Endothelial cell of umbilical vein (primary cell): Measurements from ENCODE around the gene SUPT4H1. TPM values are rescaled to one million over a fixed set of nuclear protein-coding genes. Genes with fewer than 3 reads are reported as not detected.

Source experiments
- BruUV-seq: library from RNA; stranded (reverse); fragments of 400-500 nt; replicated peaks from 2 replicates; lab custom pipeline; 2021; lab: Mats Ljungman, UMichigan
- CTCF ChIA-PET: fragments of 300-600, 350-600 bp; sonication (Branson Sonifier 250); formaldehyde crosslinking; loops from one replicate; lab custom pipeline; 2021; ENCODE audit warnings: antibody characterized with exemption, inconsistent platforms; lab: Charles Lee
- POLR2A ChIA-PET: fragments of 300-600, 350-600 bp; sonication (Branson Sonifier 250); formaldehyde crosslinking; loops from one replicate; lab custom pipeline; 2021; ENCODE audit warnings: antibody characterized with exemption, inconsistent platforms; lab: Charles Lee
- DNase-seq: peaks from one replicate; pipeline ENCODE4 v3.0.0-alpha.2; 2011; ENCODE audit warnings: low read depth, low spot score
- FAIRE-seq: peaks from 2 replicates; lab custom pipeline; 2011; peaks lifted over from hg19 to GRCh38; lab: Jason Lieb, UNC
- H2AFZ ChIP-seq: 2 replicates; pipeline ENCODE4 v1.6.0; 2012; ENCODE audit warnings: low read depth, low read length, control low read depth, inconsistent platforms
- H3K27ac ChIP-seq: 2 replicates; pipeline ENCODE4 v1.5.1; 2011; ENCODE audit warnings: low read depth, mild to moderate bottlenecking, control low read depth, low read length, moderate library complexity; ENCODE audit not compliant: insufficient read depth
- H3K27me3 ChIP-seq, 2 experiments: 2 replicates each; pipeline versions ENCODE4 v1.6.0 to v1.6.1; 2011; ENCODE audit warnings: low read length in 2 of 2, mixed read lengths in 1 of 2; ENCODE audit not compliant: control insufficient read depth in 2 of 2, insufficient read depth in 2 of 2
- H3K36me3 ChIP-seq, 2 experiments: 2 replicates in 1 of 2; 3 replicates in 1 of 2; pipeline ENCODE4 v1.5.1; 2011; ENCODE audit warnings: low read length in 2 of 2, mild to moderate bottlenecking in 1 of 2, moderate library complexity in 1 of 2; ENCODE audit not compliant: control insufficient read depth in 2 of 2, insufficient read depth in 2 of 2; ENCODE audit errors: extremely low read depth in 1 of 2
- H3K4me1 ChIP-seq: 3 replicates; pipeline ENCODE4 v1.5.1; 2011; ENCODE audit warnings: mild to moderate bottlenecking, low read length; ENCODE audit not compliant: control insufficient read depth, insufficient read depth; ENCODE audit errors: extremely low read depth
- H3K4me2 ChIP-seq: 2 replicates; pipeline ENCODE4 v1.6.1; 2011; ENCODE audit warnings: low read length, control low read depth, mixed read lengths; ENCODE audit not compliant: insufficient read depth
- H3K4me3 ChIP-seq, 3 experiments: fragments of 200-600 bp in 1 of 3; sonication (generic), shearing (Covaris generic) in 1 of 3; replicated peaks in 1 of 3; 2 replicates each; pipeline ENCODE4 v1.5.1; 2011 to 2016; ENCODE audit warnings: control low read depth in 3 of 3, low read length in 3 of 3, mild to moderate bottlenecking in 2 of 3, inconsistent platforms in 1 of 3, low read depth in 1 of 3, moderate library complexity in 1 of 3; ENCODE audit not compliant: insufficient read depth in 1 of 3
- H3K79me2 ChIP-seq: 2 replicates; pipeline ENCODE4 v1.6.0; 2012; ENCODE audit warnings: low read length, inconsistent platforms; ENCODE audit not compliant: control insufficient read depth, insufficient read depth
- H3K9ac ChIP-seq: replicated peaks from 2 replicates; pipeline ENCODE3; 2011; ENCODE audit warnings: low read length, control low read depth; ENCODE audit not compliant: insufficient read depth; ENCODE audit errors: extremely low read depth
- H3K9me1 ChIP-seq: replicated peaks from 3 replicates; pipeline ENCODE4 v1.6.0; 2011; ENCODE audit warnings: mild to moderate bottlenecking, low read length; ENCODE audit not compliant: control insufficient read depth, insufficient read depth; ENCODE audit errors: extremely low read depth
- H3K9me3 ChIP-seq: replicated peaks from 2 replicates; pipeline ENCODE4 v1.5.1; 2012; ENCODE audit warnings: low read length, inconsistent platforms; ENCODE audit not compliant: control insufficient read depth, insufficient read depth
- H4K20me1 ChIP-seq: replicated peaks from 2 replicates; pipeline ENCODE3; 2011; ENCODE audit warnings: mild to moderate bottlenecking, low read length; ENCODE audit not compliant: control insufficient read depth, insufficient read depth; ENCODE audit errors: extremely low read depth
- CTCF ChIP-seq, 2 donors: IDR thresholded peaks; 1 replicate in 1 of 2; 2 replicates in 1 of 2; pipeline ENCODE4 v1.5.1; 2011; ENCODE audit warnings: low read length in 2 of 2, mild to moderate bottlenecking in 2 of 2, moderate library complexity in 2 of 2, control low read depth in 1 of 2, inconsistent platforms in 1 of 2, low read depth in 1 of 2; ENCODE audit not compliant: insufficient read depth in 1 of 2; ENCODE audit errors: extremely low read depth in 1 of 2
- EZH2 ChIP-seq: IDR thresholded peaks from 2 replicates; pipeline ENCODE4 v1.6.1; 2012; ENCODE audit warnings: borderline replicate concordance, low read depth, mild to moderate bottlenecking, moderate library complexity, low read length, inconsistent platforms; ENCODE audit not compliant: severe bottlenecking
- FOS ChIP-seq: IDR thresholded peaks from 2 replicates; pipeline ENCODE4 v1.6.1; 2011; ENCODE audit warnings: mild to moderate bottlenecking, low read length, moderate library complexity, borderline replicate concordance; ENCODE audit not compliant: insufficient read depth
- GATA2 ChIP-seq: IDR thresholded peaks from 2 replicates; pipeline ENCODE4 v1.7.0; 2011; ENCODE audit warnings: low read depth, mild to moderate bottlenecking, moderate library complexity, mixed read lengths, low read length; ENCODE audit not compliant: insufficient read length, insufficient read depth
- JUN ChIP-seq: IDR thresholded peaks from 2 replicates; pipeline ENCODE4 v1.6.1; 2011; ENCODE audit warnings: borderline replicate concordance, low read depth; ENCODE audit not compliant: insufficient read length, insufficient read depth
- MAX ChIP-seq: IDR thresholded peaks from 2 replicates; pipeline ENCODE4 v1.6.1; 2011; ENCODE audit not compliant: insufficient read depth, insufficient read length
- MYC ChIP-seq: IDR thresholded peaks from one replicate; pipeline ENCODE4 v1.6.1; 2011; ENCODE audit warnings: mild to moderate bottlenecking, low read depth, low read length
- POLR2A ChIP-seq: IDR thresholded peaks from 2 replicates; pipeline ENCODE4 v1.6.1; 2012; ENCODE audit warnings: low read depth, mild to moderate bottlenecking, control low read depth, low read length
- POLR2AphosphoS5 ChIP-seq: IDR thresholded peaks from 2 replicates; pipeline ENCODE4 v1.6.1; 2012; ENCODE audit warnings: low read depth, mild to moderate bottlenecking, control low read depth, low read length, moderate library complexity; ENCODE audit not compliant: insufficient read depth
- dilution Hi-C: fragments of 300-500 bp; cut with MboI; formaldehyde crosslinking; loops from one replicate; pipeline ENCODE4 v1.15.0; 2019; ENCODE audit warnings: low sequenced_read_pairs; ENCODE audit not compliant: extremely low pct_ligation_motif_present
- intact Hi-C: fragments of 100-400 bp; cut with micrococcal nuclease; formaldehyde crosslinking; loops from one replicate; pipeline ENCODE4 v1.10.0; 2022
- polyA plus RNA-seq, 4 experiments: library from polyadenylated mRNA; depleted of rRNA in 3 of 4; stranded (reverse) in 3 of 4; unstranded in 1 of 4; fragments of >200 nt; gene quantifications; 2 replicates each; pipeline versions ENCODE4 v1.2.1 to v1.2.3, GENCODE V29; 2011 to 2012; ENCODE audit warnings: missing spikeins in 1 of 4
- total RNA-seq: library from RNA; stranded (reverse); gene quantifications from 2 replicates; pipeline ENCODE4 v1.2.3, GENCODE V29; 2021

The SUPT4H1 gene
- total and polyA plus RNA-seq, 2 donors (not counting 3 experiments of a cell fraction or from before 2014, with no cell fraction given), result 77.5 to 154 TPM

- ChIA-PET CTCF (interaction anchor here (1.6 to 2.9 kb wide), 5 partner anchors 36 to 104 kb away, joined by 5 to 19 read pairs (median 9); partner anchors contain the start of gene RNF43), POLR2A (interaction anchor here (2.5 kb wide), 1 partner anchor 14 kb away, joined by 12 read pairs; no protein-coding TSS in a partner anchor)
- no peak for TF ChIP-seq CTCF (IDR thresholded peaks at IDR 0.05; ENCODE audit: extremely low read depth in 1 of 2, insufficient read depth in 1 of 2, low read depth in 1 of 2, low read length in 2 of 2)
- TF ChIP-seq JUN, result no peak
- no peak for TF ChIP-seq FOS
- TF ChIP-seq GATA2, result no peak
- TF ChIP-seq POLR2A, result no peak
- TF ChIP-seq POLR2AphosphoS5, result no peak
- no peak for TF ChIP-seq MYC
- no peak for TF ChIP-seq MAX
- no peak for TF ChIP-seq EZH2
- H3K27me3 ChIP-seq, result no peaks in the 10 kb centered on the region
- H3K27ac ChIP-seq, result no peak overlapping the region
- H3K9me3 ChIP-seq, result no peaks in the 10 kb centered on the region
- no TSS peak for BruUV-seq
- H3K36me3 ChIP-seq, result peaks cover 0 to 13% of the 10 kb centered on the region in 2 experiments
- dilution Hi-C loops, result no loop called here
- H3K4me1 ChIP-seq, result peaks cover 4% of the 10 kb centered on the region
- no peaks in the 10 kb centered on the region for H3K9me1 ChIP-seq
- H3K9ac ChIP-seq, result no peak overlapping the region
- H3K4me2 ChIP-seq, result peak overlapping the region; percentile 56
- no peak overlapping the region for H2AFZ ChIP-seq
- FAIRE-seq (no peak), DNase-seq (no peak)
- no peaks in the 10 kb centered on the region for H4K20me1 ChIP-seq
- no peak overlapping the region for H3K4me3 ChIP-seq
- H3K79me2 ChIP-seq, result peaks cover 6% of the 10 kb centered on the region
- intact Hi-C loops, result loop anchor here (2.0 to 5.0 kb wide), 2 partner anchors 39 to 347 kb away; partner anchors contain the start of gene SRSF1
Observed at GRCh38 chr17:58353389-58353825, 1.4 kb upstream of the SUPT4H1 start.
